PFSK-1 (cell line): ENCODE results near the gene CEP57.

Experiments
- FOXP2 ChIP-seq: optimal IDR thresholded peaks from 2 replicates; pipeline ENCODE3; 2011; ENCODE audit warnings: borderline replicate concordance, control low read depth, inconsistent platforms; ENCODE audit not compliant: insufficient read depth; ENCODE audit errors: extremely low read length, extremely low read depth
- POLR2AphosphoS5 ChIP-seq: IDR thresholded peaks from 2 replicates; pipeline ENCODE4 v1.6.1; 2012; ENCODE audit warnings: low read depth, mild to moderate bottlenecking, control low read depth, low read length, moderate library complexity
- SIN3A ChIP-seq: IDR thresholded peaks from 2 replicates; pipeline ENCODE4 v1.6.1; 2012; ENCODE audit warnings: mild to moderate bottlenecking, low read length, moderate library complexity, borderline replicate concordance; ENCODE audit not compliant: insufficient read depth
- TAF1 ChIP-seq: IDR thresholded peaks from 2 replicates; pipeline ENCODE4 v1.6.1; 2012; ENCODE audit warnings: low read length, control low read depth, borderline replicate concordance; ENCODE audit not compliant: insufficient read depth

DNA sequence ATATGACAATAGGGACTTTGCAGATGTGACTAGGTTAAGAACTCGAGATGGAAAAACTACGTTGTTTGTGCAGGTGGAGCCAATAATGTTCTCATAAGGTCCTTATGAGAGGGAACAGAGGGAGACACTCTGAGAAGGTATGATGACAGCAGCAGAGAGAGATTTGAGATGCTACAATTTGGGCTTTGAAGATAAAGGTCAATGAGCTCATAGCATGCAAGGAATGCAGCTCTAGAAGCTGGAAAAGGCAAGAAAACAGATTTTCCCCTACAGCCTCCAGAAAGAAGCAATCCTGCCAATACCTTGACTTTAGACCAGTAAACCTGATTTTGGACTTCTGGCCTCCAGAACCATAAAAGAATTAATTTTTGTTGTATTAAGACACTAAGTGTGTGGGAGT, 21.8 kb upstream of the CEP57 start:
- no peak for TF ChIP-seq POLR2AphosphoS5
- no peak for TF ChIP-seq TAF1
- no peak for TF ChIP-seq SIN3A
- no peak for TF ChIP-seq FOXP2
